Stimulated activated naive CD4-positive, alpha-beta T cell (primary cell): ENCODE results near the gene SDS.

Source experiments
- DNase-seq, 6 experiments: peaks; one replicate each; lab custom pipeline; 2025; lab: John Stamatoyannopoulos, UW

SDS gene, protein sequence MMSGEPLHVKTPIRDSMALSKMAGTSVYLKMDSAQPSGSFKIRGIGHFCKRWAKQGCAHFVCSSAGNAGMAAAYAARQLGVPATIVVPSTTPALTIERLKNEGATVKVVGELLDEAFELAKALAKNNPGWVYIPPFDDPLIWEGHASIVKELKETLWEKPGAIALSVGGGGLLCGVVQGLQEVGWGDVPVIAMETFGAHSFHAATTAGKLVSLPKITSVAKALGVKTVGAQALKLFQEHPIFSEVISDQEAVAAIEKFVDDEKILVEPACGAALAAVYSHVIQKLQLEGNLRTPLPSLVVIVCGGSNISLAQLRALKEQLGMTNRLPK

DNA sequence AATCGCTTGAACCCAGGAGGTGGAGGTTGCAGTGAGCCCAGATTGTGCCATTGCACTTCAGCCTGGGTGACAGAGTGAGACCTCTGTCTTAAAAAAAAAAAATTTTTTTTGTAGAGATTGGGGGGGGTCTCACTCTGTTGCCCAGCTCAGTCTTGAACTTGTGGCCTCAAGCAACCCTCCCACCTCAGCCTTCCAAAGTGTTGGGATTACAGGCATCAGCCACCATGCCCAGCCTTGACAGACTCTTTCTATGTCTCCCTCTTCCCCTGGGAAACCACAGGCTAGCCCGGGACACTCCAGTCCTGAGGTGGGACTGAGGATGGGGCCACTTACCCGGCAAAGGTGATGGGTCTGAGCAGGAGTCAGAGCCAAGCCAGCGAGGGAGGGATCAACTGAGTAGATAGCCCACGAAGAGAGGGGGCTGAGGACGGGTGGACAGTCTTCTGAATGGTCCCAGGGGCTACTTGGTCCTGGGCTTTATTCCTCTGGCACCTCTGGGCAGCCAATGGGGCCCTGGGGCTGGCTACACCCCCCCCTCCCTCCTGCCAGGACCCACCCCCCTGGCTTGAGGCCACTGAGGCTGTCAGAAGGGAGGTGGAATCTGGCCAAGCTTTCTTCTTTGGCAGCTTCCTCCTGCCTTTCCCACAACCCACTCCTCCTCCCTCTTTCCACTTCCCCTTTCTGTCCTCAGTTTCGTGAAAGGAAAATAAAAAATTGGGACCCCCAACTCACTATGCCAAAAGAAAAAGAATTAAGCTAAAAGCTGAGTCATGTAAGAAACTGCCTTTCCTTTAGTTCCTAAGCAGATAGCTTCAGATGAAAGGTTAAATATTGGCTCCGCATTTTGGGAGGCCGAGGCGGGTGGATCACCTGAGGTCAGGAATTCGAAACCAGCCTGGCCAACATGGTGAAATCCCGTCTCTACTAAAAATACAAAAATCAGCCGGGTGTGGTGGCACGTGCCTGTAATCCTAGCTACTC, at the start of gene SDS:
Gene SDS, minus strand, starts transcription at position 453 of the 981 bp plus-strand sequence. CDS start 4,179 bp downstream, outside the sequence.
- DNase-seq: no peak

DNA sequence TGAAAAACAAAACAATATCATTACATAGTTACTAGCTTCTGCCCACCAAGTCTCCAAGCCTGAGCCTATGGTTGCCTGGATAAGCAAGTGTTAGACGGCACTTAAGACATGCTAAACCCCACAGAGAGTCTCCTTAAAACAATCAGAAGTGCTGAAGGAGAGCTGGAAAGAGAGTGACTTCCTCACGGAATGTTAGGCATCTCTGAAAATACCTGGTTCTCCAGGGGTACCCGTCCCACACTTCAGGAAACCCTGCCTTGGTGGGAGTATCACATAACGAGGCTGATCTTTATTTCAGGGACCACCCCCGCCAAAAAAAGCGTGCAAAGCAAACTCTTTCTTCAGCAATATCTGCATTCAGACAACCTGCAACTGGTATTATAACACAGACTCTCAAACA, 49.6 kb upstream of the SDS start:
- no peak for DNase-seq

DNA sequence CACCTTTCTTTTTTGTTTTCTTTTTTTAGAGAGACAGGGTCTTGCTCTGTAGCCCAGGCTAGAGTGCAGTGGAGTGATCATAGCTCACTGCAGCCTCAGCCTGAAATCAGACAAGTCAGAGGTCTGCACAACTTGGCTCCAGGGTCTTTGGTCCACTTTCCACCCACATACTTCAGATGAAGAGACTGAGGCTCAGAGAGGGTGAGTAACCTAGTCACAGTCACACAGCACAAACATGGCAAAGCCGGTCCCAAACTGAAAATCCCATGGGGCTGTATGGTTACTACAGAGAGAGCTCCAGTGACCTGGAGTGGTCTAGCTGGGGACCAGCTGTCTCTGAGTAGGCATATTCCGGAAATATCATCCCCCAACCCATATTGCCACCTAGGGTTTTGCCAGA, 48.8 kb upstream of the SDS start:
- no peak for DNase-seq

DNA sequence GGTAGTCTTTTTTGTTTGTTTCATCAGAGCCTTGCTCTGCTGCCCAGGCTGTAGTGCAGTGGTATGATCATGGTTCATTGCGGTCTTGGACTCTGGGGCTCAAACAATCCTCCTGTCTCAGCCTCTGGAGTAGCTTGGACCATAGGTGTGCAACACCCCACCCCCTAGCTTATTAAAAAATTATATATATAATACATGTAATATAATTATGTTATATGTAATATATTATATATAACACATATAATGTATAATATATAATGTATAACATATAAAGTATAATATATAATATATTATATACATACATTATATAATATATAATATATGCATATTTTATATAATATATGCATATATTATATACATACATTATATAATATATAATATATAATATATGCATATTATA, 46.2 kb upstream of the SDS start:
- DNase-seq: no peak

DNA sequence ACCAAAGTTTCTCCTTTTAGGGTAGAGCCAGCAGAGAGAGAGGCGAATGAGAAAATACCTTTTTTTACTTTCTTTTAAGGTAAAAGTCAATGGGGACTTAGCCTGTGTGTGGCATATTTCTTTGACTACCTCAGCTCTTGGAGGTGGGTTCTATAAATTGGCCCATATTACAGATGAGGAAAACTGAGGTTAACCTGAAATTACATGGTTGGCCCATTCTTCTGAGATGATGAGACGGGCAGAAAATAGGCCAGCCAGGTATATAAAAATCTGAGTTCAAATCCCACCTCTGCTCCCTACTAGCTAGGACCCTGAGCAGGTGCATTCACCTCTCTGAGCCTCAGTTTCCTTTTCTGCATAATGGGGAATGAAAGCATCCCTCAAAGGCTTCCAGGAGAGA, 45.6 kb upstream of the SDS start:
- DNase-seq: no peak

DNA sequence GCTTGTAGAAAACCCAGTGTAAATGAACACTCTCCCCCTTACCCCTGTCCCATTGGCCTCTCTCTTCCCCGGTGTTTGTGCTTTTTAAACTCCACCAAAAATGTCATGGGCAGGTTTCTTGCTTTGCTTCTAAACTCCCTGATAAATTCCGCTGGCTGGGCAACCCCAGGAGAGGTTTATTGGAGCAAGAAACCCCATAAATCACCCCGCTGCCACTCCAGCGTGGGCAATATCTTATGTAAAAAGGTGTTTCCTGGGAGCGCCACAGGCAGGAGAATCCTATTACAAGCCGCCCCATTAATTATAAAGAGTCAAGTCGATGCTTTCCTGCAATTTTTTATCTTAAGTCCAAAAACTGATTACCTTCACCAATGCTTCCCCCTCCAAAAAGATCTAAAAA, 45.2 kb upstream of the SDS start:
- no peak for DNase-seq

DNA sequence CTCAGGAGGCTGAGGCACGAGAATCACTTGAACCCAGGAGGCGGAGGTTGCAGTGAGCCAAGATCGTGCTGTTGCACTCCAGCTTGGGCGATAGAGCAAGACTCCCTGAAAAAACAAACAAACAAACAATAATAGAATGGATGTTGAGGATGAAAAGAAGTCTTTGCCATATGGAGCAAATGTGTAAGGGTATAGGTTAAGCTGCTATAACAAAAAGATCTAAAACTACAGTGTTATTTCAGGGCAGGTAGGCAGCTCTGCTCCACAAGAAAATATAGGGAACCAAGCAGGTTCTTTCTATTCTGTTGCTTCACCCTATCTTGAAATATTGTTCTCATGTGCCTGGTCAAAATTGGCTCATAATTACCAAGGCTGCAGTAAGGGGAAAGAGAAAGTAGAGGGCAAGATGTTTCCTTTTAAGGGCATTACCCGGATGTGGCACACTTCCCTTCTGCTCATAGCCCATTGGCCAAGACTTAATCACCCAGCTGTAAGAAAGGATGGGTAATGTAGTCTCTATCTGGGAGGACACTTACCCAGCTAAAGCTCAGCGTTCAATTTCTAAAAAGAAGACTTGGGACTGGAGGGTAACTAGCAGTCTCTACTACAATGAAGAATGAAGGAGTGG, 42.0 kb upstream of the SDS start:
- DNase-seq: no peak

DNA sequence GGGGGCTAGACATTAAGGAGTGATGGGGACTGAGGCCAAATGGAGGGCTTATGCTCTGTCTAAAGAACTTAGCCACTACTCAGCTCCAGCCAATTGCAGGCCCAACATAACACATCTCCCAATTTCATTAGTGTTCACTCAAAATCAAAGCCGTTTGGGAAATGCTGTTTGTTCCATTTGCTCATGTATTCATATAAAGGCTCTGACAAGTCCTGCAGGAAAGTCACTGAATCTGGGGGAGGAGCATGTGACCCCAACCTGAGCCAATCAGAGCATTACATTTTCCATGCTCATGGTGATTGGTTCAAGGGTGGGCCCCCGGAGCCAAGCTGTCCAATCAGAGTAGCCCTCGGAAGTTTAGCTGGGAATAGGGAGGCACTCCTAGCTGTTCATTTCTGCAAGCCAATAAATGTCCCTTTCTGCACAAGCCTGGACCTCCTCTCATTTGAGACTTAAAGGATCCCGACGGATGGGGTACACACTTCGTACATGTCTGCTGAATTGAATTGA, 39.4 kb upstream of the SDS start:
- DNase-seq: no peak

DNA sequence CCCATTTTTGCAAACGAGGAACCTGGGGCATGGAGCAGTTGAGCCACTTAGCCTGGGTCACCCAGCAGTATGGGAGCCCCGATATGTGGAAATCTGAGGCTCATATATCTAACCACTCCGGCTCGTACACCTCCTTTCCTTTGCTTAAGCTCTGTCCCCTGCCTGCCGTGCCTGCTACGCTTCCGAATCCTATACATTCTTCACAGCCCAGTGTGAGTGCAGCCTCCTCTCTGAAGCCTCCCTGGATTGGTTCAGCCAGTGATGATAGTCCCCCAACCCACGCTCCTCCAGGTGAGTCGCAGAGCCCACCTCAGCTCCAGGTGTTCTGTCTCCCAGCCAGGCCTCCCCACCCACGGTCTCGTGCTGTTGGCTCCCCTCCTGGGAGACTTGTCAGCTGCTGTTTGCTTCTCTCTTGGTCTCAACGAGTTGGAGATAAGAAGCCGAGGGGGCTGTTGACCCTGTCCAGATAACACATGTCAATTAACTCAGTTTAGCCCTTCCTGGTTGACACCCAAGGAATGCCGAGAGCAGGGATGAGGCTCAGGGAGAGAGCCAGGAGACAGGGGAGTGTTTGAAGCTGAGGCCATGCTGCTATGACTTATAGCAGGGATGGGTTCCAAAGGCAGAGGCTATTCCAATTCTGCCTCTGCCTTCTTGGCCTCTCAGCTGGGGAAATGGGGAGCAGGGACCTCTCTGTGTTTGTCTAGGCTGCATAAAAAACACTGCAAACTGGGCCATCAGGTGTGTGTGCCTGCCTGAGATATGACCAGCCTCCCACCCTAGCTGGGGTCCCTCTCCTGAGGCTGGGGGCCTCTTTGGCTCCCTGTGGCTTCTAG, 37.5 kb upstream of the SDS start:
- DNase-seq: no peak

DNA sequence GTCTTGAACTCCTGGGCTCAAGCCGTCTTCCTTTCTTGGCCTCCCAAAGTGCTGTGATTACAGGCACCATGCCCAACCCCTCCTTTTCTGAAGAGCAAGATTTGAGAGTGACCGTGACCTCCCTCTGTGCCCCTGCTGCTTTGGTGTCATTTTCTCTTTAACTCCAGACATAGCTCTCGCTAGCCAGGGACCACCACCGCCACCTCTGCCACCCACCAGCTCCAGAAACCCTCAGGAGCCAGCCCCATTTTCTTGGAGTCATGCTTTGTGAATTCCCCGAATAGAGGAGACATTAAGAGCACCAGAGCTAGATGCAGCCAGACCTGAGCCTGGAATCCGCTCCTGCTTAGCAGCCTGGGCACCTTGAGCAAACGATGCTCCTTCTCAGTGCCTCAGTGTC, 36.6 kb upstream of the SDS start:
- DNase-seq: no peak

DNA sequence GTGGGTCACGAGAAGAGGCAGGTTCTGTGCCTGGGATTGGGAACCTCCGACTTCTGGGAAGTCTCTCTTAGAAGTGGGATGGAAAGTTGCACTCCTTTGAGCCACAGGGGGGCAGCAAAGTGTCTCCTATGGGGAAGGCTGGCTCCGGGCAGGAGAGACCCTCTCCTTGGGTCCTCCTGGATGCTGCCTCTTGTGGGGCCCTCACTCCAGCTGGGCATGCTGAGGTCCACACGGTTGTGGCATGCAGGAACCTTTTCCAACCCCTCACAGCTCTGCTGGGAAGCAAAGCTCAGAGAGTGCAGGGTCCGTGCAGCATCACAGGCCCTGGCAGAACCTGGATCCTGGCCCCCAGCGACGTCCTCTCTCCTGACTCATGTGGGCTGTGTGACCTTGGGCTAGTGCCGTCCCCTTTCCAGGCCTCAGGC, 35.9 kb upstream of the SDS start:
- DNase-seq: no peak

DNA sequence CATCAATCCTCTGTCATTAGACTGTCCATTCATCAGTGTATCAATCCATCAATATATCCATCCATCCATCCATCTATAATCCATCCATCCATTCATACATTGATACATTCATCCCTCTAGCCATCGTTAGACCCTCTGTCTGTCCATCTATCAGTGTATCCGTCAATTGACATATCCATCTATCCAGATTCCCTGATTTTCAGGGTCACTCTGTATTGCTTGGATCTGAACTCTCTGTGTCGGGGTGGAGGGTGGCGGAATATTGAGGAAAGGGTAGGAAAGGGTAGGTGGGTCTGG, 35.6 kb upstream of the SDS start:
- DNase-seq: no peak

DNA sequence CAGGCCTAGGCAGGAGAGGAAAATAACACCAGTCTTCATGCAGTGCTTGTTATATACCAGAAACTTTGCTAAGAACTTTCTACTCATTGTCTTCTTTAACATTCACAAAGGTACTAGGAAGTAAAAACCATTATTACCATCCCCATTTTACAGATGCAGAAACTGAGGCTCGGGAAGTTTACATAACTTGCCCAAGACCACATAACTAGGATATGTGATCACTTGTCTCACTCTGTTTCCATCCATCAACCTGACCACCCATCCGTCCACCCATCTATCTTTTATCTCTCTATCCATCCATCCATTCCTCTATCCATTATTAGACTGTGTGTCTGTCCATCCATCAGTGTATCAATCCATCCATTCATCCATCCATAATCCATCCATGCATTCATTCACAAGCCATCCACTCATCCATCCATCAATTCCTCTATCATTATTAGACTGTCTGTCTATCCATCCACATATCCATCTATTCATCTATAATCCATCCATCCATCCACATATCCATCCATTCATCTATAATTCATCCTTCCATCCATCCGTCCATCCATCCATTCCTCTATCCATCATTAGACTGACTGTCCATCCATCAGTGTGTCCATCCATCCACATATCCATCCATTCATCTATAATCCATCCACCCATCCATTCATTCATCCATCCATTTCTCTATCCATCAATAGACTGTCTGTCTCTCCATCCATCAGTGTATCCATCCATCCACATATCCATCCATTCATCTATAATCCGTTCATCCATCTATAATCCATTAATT, 35.0 kb upstream of the SDS start:
- no peak for DNase-seq

DNA sequence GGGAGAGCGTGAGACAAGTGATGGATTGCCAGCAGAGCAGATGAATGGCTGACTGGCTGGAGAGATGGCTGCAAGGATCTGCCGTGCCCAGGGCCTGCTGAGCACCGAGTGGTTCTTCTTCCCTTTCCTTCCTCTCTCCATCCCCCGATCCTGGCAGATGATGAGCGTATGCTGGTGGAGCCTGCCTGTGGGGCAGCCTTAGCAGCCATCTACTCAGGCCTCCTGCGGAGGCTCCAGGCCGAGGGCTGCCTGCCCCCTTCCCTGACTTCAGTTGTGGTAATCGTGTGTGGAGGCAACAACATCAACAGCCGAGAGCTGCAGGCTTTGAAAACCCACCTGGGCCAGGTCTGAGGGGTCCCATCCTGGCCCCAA, 34.0 kb upstream of the SDS start:
- no peak for DNase-seq

DNA sequence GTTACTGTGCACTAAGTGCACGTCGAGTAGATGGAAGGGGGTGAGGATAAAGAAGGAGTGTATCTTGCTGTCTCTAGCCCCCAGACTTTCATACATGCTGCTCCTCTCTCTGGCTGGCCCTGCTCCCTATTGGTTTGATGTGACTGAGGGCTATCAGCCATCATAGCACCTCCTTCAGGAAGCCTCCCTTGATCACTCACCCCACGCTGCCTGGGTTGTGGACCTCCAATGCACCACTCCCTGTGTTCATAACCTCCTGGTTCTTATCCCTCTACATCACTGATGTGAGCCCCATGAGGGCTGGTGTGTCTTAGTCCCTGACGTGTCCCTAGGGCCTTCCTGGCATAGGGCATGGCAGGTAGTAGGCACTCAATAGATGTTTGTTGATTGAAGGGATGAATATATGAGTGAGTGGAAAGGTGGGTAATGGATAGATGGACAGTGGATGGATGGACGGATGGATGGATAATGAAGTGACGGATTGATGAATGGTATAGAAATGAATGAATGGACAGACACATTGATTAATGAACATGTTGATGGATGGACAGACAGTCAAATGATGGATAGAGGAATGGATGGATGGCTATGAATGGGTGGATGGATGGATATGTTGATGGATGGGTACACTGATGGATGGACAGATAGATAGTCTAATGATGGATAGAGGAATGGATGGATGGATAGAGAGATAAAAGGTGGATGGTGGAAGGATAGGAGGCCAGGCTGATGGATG, 33.5 kb upstream of the SDS start:
- no peak for DNase-seq

DNA sequence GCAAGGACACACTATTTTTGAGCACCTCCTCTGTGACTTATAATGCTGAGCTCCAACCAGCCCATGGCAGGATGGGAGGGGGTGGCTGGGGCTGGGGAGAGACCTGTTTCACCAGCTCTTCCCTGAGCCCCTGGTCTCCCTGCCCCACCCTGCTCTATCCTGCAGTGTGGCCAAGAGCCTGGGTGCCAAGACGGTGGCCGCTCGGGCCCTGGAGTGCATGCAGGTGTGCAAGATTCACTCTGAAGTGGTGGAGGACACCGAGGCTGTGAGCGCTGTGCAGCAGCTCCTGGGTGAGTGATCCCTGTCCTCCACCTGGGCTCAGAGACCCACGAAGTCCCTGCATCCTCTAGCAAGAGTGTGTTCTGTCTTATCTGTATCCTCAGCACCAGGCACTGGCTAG, 32.9 kb upstream of the SDS start:
- no peak for DNase-seq

DNA sequence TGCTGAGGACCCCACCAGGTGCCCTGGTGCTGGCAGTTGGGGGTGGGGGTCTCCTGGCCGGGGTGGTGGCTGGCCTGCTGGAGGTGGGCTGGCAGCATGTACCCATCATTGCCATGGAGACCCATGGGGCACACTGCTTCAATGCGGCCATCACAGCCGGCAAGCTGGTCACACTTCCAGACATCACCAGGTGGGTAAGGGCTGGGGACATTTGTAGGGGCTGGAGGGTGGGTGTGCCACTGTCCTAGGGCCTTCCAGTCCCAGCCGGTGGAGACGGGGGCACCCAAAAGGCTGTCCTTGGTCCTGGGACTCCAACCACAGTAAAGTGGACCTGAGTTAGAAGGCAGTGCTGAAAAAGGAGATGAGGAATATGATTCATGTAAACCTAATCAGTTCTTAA, 31.7 kb upstream of the SDS start:
- DNase-seq: no peak

DNA sequence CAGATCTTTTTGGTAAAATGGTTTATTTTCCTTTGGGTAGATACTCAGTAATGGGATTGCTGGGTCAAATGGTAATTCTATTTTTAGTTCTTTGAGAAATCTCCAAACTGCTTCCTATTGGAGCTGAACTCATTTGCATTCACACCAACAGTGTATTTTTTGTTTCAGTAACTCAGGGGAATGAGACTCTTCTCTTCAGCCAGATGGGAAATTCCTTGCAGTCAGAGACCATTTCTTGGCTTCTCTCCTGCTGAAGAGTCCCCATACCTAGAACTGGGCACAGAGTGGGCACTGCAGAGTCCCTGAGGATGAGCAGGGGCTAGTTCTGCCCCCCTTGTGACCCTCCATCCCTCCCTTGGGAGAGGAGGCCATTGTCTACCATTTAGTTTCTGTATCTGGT, 29.3 kb upstream of the SDS start:
- no peak for DNase-seq

DNA sequence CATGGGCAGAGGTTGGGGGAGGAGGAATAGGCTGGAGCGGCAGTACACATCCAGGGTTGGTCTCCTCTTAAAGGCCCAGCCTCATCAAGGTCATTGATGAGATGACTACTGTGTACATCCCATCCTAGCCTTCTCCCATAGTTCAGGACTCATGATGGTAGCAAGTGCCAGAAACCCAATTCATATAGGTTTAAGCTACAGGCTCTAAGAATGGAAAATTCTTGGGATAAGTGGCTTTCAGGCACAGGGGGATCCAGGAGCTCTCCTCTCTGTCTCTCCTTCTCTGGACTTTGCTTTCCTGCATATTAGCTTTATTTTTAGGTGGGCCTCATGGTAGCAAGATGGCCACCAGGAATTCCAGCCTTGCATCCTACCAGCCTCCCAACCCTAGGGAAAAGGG, 24.8 kb upstream of the SDS start:
- no peak for DNase-seq

DNA sequence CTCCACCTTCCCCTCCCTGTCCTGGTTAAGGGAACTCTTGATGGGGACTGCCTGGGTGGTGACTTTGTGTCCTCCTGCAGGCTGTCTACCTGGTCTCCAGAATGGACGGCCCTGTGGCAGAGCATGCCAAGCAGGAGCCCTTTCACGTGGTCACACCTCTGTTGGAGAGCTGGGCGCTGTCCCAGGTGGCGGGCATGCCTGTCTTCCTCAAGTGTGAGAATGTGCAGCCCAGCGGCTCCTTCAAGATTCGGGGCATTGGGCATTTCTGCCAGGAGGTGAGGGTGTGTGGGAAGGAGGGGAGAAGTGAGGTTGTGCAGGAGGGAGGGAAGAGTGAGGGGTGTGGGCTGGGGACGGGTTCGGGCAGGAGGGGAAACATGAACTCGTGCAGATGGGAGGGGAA, 24.2 kb upstream of the SDS start:
- DNase-seq: no peak
